ENCODE results near the gene RHBDF2.

DNA sequence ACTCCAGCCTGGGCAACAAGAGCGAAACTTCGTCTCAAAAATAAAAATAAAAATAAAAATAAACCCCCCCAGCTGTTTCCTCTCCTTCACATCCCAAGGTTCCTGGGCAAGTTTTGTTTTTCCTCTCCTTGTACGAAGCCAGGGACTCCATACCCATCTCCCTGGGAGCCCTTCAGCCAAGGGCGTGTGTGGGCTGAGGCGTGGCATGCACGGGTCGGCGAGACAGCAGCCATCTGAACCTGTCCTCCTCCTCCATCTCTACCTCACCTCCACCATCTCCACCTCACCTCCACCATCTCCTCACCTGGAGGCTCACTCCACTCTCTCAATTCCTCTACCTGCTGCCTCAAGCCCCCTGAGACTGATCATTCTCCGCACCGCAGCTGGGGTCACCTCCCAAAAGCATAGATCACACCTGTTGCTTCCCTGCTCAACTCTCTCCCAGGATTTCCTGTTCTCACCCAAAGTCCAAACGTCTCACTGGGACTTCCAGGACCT lies 16.9 kb downstream of the RHBDF2 start:
- TF ChIP-seq, protein P1, sequence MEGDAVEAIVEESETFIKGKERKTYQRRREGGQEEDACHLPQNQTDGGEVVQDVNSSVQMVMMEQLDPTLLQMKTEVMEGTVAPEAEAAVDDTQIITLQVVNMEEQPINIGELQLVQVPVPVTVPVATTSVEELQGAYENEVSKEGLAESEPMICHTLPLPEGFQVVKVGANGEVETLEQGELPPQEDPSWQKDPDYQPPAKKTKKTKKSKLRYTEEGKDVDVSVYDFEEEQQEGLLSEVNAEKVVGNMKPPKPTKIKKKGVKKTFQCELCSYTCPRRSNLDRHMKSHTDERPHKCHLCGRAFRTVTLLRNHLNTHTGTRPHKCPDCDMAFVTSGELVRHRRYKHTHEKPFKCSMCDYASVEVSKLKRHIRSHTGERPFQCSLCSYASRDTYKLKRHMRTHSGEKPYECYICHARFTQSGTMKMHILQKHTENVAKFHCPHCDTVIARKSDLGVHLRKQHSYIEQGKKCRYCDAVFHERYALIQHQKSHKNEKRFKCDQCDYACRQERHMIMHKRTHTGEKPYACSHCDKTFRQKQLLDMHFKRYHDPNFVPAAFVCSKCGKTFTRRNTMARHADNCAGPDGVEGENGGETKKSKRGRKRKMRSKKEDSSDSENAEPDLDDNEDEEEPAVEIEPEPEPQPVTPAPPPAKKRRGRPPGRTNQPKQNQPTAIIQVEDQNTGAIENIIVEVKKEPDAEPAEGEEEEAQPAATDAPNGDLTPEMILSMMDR (IDR thresholded peaks at IDR 0.05; ENCODE audit: extremely low read depth in 1 of 2, insufficient read depth in 1 of 2, low read depth in 1 of 2, low read length in 2 of 2): no peak
- TF ChIP-seq POLR2A (IDR thresholded peaks at IDR 0.05; ENCODE audit: low read depth, low read length) (no peak), JUN (IDR thresholded peaks at IDR 0.05; ENCODE audit: borderline replicate concordance, insufficient read depth, insufficient read length, low read depth) (no peak), EZH2 (IDR thresholded peaks at IDR 0.05; ENCODE audit: borderline replicate concordance, low read depth, low read length, severe bottlenecking) (no peak), POLR2AphosphoS5 (IDR thresholded peaks at IDR 0.05; ENCODE audit: insufficient read depth, low read depth, low read length) (no peak), FOS (IDR thresholded peaks at IDR 0.05; ENCODE audit: borderline replicate concordance, insufficient read depth, low read length) (no peak), MAX (IDR thresholded peaks at IDR 0.05; ENCODE audit: insufficient read depth, insufficient read length) (no peak), MYC (IDR thresholded peaks at IDR 0.05; ENCODE audit: low read depth, low read length) (no peak), GATA2 (IDR thresholded peaks at IDR 0.05; ENCODE audit: insufficient read depth, insufficient read length, low read depth, low read length) (no peak)
